Measurements from ENCODE around the gene HOXB9. TPM values are rescaled to one million over a fixed set of nuclear protein-coding genes. Genes with fewer than 3 reads are reported as not detected.

HOXB9 gene
- total RNA-seq, 4 donors from 2014 or later = 0.43 to 1.0 TPM; not detected in 2

- H3K27me3 ChIP-seq = peaks cover 9 to 62% of the 10 kb centered on the region in 2 donors
These were observed 31.4 kb downstream of the HOXB9 start for GRCh38 chr17:48594538-48595277.

GRCh38 chr17:48593840-48594537 is 32.2 kb downstream of the HOXB9 start:
- Histone ChIP-seq H3K4me3 (peak overlapping the region in 1 of 2 donors; percentile 20), H3K36me3 (no peaks in the 10 kb centered on the region), H3K4me1 (peaks cover 0 to 7% of the 10 kb centered on the region in 2 donors), H3K27me3 (peaks cover 9 to 60% of the 10 kb centered on the region in 2 donors), H3K9me3 (no peaks in the 10 kb centered on the region), H3K27ac (peak overlapping the region in 1 of 2 donors; percentile 26)
- TF ChIP-seq CTCF (IDR thresholded peaks at IDR 0.05) (peak; percentile 83 to 94 (median 92)), POLR2A (IDR thresholded peaks at IDR 0.05) (no peak)
- intact Hi-C loops (cut with DNase I; ENCODE audit: low total_unique reads) = loop anchor here (10.0 kb wide), 1 partner anchor 249 kb away; no protein-coding TSS in a partner anchor
- DNase-seq = peak; percentile 61 to 88

More at GRCh38 chr17:48594538-48595277, 31.4 kb downstream of the HOXB9 start:
- Histone ChIP-seq H3K9me3 (no peaks in the 10 kb centered on the region), H3K4me3 (no peak overlapping the region), H3K36me3 (no peaks in the 10 kb centered on the region), H3K4me1 (peaks cover 0 to 7% of the 10 kb centered on the region in 2 donors), H3K27ac (no peak overlapping the region)
- intact Hi-C loops (cut with DNase I; ENCODE audit: low total_unique reads) = loop anchor here (10.0 kb wide), 1 partner anchor 250 kb away; no protein-coding TSS in a partner anchor
- no peak for DNase-seq
- no peak for TF ChIP-seq CTCF (IDR thresholded peaks at IDR 0.05)
- TF ChIP-seq POLR2A (IDR thresholded peaks at IDR 0.05) = no peak

GRCh38 chr17:48593126-48593829 is 32.9 kb downstream of the HOXB9 start, which contains the start of gene HOXB5:
HOXB5 (minus strand) TSS chr17:48593779; CDS start chr17:48593682, 97 bp downstream.
- intact Hi-C loops (cut with DNase I; ENCODE audit: low total_unique reads) = loop anchor here (10.0 kb wide), 1 partner anchor 248 kb away; no protein-coding TSS in a partner anchor
- H3K4me3 ChIP-seq = peak within 1 kb of the TSS in 1 of 2 donors; percentile 20
- H3K4me1 ChIP-seq = peaks cover 0 to 7% of the 10 kb centered on the region in 2 donors
- H3K36me3 ChIP-seq = no peaks in the 10 kb centered on the region
- TF ChIP-seq CTCF (IDR thresholded peaks at IDR 0.05) (no peak), POLR2A (IDR thresholded peaks at IDR 0.05) (no peak)
- no peak for DNase-seq
- H3K9me3 ChIP-seq = no peaks in the 10 kb centered on the region
- peaks cover 9 to 60% of the 10 kb centered on the region in 2 donors for H3K27me3 ChIP-seq
- peak within 1 kb of the TSS in 1 of 2 donors; percentile 26 for H3K27ac ChIP-seq

- Histone ChIP-seq H3K4me1 (peaks cover 0 to 2% of the 10 kb centered on the region in 2 donors), H3K27ac (no peak overlapping the region), H3K4me3 (no peak overlapping the region), H3K27me3 (peaks cover 7 to 53% of the 10 kb centered on the region in 2 donors), H3K9me3 (no peaks in the 10 kb centered on the region), H3K36me3 (no peaks in the 10 kb centered on the region)
- intact Hi-C loops (cut with DNase I; ENCODE audit: low total_unique reads) = loop anchor here (10.0 kb wide), 1 partner anchor 248 kb away; no protein-coding TSS in a partner anchor
- TF ChIP-seq POLR2A (IDR thresholded peaks at IDR 0.05) (no peak), CTCF (IDR thresholded peaks at IDR 0.05) (no peak)
- no peak for DNase-seq
These were observed 33.6 kb downstream of the HOXB9 start for GRCh38 chr17:48592577-48592976.
